ENCODE data around the gene EXOC3L4.
"Not testable (repeated sequence)": the region's sequence is repeated elsewhere in the genome, so short reads cannot be mapped to it uniquely, and the experiment has no call there.

EXOC3L4 gene

GRCh38 chr14:103094406-103095209 is at the start of gene EXOC3L4:
Gene EXOC3L4 (plus strand): TSS chr14:103094725. CDS start chr14:103100220, 5,495 bp downstream.
- DNase-seq = no peak

DNA sequence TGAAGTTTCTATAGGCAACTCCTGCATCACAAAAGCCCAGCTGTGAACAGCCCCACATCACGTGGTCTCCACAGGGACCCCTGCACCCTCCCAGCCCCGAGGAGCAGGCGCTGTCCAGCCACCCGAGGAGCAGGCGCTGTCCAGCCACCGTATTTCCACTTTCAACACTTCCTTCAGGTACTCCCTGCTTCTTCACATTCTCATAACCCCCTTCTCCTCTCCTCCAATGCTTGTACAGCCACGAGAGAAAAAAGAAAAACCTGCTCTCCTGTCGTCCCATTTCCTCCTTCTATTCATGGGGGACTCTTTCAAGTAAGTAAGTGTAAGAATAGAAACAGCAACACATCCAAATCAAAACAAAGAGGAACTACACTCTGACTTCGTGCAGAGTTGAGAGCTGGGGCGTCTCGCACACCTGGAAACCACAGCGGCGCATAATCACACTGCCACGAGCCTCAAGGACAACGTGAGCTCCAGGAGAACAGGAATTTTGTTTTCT is 49.1 kb upstream of the EXOC3L4 start:
- DNase-seq = no peak

DNA sequence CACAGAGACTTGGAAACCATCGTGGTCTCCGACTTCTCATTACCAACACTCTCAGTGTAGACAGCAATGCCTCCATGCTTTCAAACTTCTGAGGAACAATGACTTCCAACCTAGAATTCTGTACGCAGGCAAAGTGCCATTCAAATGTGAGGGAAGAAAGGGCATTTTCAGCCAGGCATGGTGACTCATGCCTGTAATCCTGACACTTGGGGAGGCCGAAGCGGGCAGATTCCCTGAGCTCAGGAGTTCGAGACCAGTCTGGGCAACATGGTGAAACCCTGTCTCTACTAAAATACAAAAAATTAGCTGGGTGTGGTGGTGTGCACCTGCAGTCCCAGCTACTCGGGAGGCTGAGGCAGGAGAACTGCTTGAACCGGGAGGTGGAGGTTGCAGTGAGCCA is 47.1 kb upstream of the EXOC3L4 start:
- not testable (repeated sequence) for DNase-seq

DNA sequence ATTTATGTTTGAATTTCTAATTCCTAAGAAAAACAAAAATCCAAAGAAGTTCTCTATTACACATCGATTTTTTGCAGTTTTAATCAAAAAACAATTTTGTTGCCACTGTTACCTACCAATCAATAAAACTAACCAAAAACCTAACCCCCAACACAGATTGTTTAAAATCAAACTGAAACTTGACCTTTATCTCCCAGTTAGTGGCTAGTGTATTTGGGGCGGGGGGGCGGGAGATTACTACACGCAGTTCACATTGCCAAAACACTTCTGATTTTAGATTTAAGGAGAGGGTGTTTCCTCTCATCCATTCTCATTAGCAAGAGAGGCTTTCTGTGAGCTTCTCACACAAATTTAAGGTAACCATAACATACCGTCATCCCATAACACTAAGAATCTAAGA is 43.6 kb upstream of the EXOC3L4 start:
- no peak for DNase-seq

DNA sequence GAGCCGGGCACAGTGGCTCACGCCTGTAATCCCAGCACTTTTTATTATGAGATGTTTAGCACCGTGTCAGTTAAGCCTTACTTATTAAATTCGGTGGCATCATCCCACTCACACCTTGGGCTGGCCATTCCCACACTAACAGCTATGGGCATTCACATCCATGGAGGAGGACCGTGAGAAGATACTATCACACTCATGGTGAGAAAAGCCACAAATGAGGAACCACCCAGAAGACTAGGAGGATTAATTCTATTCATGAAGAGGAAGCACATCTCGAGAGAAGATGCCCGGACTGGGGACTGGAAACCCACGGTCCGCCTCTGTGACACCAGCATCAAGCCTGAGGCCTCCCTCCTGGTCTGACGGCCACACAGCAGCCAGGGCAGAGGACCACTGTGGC is 42.1 kb upstream of the EXOC3L4 start:
- no peak for DNase-seq

DNA sequence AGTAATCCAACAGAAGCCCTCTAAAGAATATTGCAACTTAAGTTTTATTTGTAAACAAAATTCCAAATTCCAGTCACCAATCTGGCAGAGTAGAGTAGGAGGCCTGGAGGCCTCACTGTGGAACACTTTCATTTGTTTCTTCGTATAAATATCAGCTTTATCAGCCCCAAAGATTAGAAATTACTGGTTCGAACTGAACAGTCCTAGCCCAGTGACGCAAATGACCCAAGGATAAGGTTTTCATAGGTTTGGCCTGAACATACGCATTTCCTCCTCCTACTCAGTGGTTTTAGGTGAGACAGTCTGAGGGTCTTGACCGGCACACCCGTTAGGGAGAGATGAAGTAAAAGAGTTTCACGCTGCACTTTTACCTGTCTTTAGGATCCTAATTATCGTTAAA is 38.8 kb upstream of the EXOC3L4 start:
- no peak for DNase-seq

DNA sequence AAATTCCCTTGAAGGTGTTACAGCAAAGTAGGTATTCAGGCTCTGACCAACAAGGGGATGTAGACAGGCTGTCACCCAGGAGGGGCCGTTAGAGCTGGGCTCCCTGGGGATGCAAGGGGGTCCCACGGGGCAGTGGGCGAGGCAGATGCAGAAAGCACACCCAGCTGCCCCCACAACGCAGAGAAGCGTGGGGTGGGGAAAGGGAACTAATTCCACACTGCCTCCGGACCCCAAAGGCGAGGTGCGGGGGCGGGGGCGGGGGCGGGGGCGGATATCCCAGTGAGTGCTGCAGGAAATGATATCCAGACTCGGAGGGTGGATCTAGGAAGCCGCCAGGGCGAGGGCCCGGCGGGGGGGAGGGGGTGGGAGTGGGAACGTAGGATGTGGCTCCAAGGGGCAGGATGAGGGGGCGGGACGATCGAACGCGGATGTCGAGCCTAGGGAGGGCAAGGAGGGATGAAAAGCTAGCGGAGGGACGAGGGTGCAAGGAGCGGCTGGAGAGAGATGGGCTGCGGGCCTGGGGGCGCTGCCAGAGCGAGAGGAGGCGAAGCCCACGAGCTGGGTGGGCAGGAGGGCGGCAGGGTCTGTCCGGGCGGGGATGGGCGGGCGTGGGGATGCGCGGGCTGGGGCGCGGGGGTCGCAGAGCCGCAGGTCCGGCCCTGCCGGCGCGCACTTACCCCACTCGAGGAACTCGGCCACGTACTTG is 38.0 kb upstream of the EXOC3L4 start:
- peak in 6 of 58 donors; percentile 25 to 54 (median 34) for DNase-seq

DNA sequence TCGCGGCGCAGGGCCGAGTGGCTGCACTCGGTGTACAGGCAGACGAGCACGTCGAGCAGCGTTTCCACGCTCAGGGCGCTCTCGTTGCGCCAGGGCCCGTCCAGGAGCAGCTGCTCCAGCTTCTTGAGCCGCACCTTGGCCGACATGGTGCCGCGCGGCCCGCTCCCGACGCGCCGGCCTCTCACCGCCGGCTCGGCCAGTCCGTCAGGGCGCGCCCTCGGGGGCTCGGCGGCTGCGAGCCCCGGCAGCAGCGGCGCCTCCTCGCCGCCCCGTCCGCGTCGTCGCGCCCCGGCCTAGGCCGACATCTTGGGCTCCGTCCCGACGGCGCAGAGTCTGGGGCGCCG is 37.5 kb upstream of the EXOC3L4 start:
- peak in 6 of 58 donors; percentile 41 to 53 (median 51) for DNase-seq

DNA sequence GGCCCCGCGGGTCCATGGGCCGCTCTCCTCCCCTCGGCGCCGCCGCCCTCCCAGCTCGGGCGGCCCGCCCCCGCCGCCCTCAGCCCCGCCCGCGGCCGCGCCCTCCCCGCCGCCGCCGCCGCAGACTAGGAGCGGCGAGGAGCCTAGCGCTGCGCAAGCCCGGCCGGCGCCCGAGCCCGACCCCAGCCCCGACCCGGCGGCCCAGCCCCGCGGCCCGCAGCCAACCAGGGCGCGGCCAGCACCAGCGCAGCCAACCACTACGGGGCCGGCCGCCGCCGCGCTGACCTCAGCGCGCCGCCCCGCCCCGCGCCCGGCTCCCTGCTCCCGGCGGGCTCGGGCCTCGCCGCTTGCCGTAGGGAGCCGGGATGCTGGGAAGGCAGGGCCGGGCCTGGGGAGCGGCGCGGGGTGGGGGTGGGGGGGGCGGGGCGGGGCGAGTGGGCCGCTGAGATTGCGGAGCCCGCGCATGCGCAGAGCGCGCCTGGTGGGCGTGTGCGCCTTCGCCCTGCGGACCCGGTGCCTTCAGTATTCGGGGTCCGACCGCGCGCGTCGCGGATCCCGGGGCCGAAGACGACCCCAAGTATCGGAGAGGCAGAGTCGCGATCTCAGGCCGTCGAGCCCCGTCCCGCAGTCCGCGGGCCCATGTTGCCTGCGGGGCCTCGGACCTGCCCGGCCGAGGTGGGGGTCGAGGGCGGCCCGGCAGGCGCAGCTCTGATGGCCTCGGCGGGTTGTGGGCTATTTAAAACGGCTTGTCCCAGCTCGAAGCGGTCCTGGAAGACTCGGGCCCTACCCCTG is 37.0 kb upstream of the EXOC3L4 start, which contains the start of gene CDC42BPB:
Gene CDC42BPB (minus strand): TSS at position 178 of the 792 bp plus-strand sequence. CDS start 376 bp downstream, outside the sequence.
- DNase-seq = peak in 56 of 58 donors; percentile 38 to 92 (median 82)

GRCh38 chr14:103058164-103059055 is 36.1 kb upstream of the EXOC3L4 start:
- DNase-seq = peak in 1 of 58 donors; percentile 40

DNA sequence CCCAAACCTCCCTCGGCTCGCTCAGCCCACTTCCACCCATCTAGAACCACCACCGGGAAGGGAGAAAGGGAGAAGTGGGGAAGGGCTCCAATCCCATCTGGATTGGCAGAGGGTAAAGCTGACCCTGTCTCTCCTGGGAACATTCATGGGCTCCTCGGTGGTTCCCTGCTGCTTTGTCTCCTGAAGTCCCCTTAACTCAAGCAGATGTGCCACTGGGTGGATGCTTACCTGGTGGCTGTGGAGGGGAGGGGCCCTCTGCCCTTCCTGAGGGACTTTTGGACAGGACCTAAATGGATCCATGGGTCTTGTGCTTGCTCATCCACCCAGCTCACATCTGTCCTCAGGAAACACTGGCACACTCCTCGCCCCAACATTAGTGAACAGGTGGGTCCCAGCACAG is 35.0 kb upstream of the EXOC3L4 start:
- DNase-seq = no peak

- no peak for DNase-seq
These were observed 33.0 kb upstream of the EXOC3L4 start for GRCh38 chr14:103061482-103061976.

DNA sequence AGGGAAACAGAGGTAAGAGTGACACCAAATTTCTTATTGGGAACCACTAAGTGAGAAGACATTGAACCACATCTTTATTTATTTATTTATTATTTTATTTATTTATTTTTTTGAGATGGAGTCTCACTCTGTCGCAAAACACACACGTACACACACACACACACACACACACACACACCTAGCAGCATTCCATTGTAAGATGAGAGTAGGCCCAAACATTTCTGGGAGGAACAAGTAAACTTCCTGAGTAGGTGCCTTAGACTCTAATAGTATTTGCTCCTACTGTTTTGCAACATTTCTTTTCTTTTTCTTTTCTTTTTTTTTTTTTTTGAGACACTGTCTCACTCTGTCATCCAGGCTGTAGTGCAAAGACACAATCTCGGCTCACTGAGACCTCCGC is 30.1 kb upstream of the EXOC3L4 start:
- no peak for DNase-seq

GRCh38 chr14:103064978-103065377 is 29.5 kb upstream of the EXOC3L4 start:
- no peak for DNase-seq

GRCh38 chr14:103065861-103066260 is 28.7 kb upstream of the EXOC3L4 start:
- DNase-seq = no peak

DNA sequence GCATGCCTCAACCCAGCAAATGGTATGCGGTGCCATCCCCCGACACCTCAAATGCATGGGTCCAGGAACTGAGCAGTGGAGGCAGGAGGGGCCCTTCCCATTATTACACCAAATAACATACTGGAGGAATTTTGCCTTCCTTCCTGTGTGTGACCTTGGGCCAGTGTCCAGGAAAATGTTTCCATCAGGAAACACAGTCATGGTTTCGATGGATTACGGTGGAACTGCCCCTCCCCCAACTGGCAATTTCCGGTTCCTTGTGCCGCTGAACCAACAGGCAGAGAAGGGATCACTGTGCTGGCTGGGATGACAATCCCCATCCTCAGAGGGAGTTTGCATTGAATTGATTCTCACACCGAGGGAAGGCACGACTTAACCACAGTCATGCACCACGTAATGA is 28.1 kb upstream of the EXOC3L4 start:
- no peak for DNase-seq

DNA sequence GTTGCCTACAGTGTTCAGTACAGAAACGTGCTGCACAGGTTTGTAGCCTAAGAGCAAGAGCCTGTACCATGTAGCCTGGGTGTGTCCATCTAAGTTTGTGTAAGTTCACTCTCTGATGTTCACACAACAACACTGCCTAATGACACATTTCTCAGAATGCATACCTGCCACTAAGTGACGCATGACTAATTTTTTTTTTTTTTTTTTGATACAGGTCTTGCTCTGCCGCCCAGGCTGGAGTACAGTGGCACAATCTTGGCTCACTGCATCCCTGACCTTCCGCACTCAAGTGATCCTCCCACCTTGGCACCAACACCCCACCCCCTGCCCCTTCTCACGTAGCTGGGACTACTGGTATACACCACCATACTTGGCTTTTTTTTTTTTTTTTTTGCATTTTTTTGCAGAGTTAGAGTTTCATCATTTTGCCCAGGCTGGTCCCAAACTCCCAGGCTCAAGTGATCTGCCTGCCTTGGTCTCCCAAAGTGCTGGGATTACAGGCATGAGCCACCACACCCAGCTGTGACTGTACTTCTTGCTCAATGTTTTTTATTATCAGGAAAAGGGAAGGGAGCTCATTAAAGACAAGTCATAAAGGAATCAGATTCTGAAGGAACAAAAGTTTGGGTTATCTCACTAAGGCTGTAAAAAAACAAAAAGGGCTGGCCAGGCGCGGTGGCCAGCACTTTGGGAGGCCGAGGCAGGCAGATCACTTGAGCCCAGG is 27.1 kb upstream of the EXOC3L4 start:
- DNase-seq = no peak

DNA sequence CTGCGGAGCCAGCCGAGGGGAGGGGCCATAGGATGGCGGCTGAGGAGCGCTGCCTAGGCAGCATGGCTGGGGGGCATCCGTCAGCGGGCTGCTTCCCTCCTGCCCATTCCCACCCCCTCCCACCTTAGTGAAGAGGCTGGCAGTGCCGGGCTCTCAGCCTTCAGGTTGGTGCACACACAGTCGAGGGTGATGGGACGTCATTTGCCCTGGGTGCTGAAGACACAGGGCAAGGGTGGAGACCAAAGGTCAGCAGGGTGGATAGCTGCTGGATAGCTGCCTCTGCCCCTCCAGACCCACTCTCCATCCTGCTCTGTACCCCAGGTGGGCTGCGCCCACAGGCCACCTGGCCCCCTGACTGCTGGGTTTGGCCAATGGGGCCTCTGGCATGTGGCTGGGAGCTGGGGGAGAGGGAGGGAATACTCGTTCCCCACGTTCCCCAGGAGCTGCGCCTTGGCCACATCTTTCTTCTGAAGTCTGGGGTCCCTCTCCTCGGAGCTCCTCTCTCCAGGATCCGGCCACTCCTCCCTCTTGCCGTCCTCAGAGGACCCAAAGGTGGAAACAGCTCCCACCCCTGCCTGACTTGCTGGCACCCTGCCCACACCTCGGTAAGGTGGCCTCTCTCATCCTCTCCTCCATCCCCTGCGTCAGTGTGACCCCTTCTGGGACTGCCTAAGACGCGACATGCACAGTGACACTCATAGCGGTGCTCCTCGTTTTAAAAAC is 26.0 kb upstream of the EXOC3L4 start:
- DNase-seq = no peak

Data from anterior cingulate cortex (tissue), 58 donors.